ENCODE measurements around the gene PADI6.

Gene PADI6

DNA sequence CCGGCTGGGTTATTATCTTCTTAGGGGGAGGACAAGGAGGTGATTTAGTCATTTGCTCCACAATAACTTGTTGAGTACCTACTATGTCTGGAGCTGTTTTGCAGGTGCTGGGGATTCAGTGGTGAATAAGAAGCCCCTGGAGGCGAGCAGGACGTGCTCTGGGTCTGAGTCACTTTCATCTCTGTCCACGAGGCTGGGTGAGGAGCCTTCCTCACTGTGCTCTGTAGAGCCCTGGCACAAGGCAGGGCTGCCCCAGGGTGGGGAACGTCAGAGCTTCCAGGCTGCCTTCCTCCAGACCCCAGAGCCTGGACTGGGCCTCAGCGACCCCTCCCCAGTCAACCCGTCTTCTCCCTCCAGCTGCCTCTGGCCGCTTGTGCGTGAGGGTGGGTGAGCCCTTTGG, 2.5 kb upstream of the PADI6 start:
- Histone ChIP-seq H3K4me2 (ENCODE audit: low read depth, low read length, poor library complexity, severe bottlenecking) (no peak overlapping the region), H3K36me3 (ENCODE audit: low read length) (no peaks in the 10 kb centered on the region; the same call in 1 of the 2 replicates), H2AFZ (ENCODE audit: low read depth, low read length, severe bottlenecking) (no peak overlapping the region), H3F3A (ENCODE audit: insufficient read depth) (no peaks in the 10 kb centered on the region), H3K9me3 (ENCODE audit: insufficient read depth, low read length) (no peaks in the 10 kb centered on the region), H3K4me3 (ENCODE audit: insufficient read depth, low read length, poor library complexity, severe bottlenecking) (no peak overlapping the region), H4K20me1 (ENCODE audit: low read depth, low read length) (no peaks in the 10 kb centered on the region), H3K9me2 (replicated peaks; ENCODE audit: insufficient read depth, low read length) (no peaks in the 10 kb centered on the region), H3K9ac (ENCODE audit: low read length) (no peak overlapping the region), H3K79me2 (ENCODE audit: insufficient read depth, low read length) (no peaks in the 10 kb centered on the region), H3K27me3 (ENCODE audit: low read length) (no peaks in the 10 kb centered on the region), H3K27ac (ENCODE audit: low read depth, low read length) (no peak overlapping the region)
- TF ChIP-seq, protein P1, sequence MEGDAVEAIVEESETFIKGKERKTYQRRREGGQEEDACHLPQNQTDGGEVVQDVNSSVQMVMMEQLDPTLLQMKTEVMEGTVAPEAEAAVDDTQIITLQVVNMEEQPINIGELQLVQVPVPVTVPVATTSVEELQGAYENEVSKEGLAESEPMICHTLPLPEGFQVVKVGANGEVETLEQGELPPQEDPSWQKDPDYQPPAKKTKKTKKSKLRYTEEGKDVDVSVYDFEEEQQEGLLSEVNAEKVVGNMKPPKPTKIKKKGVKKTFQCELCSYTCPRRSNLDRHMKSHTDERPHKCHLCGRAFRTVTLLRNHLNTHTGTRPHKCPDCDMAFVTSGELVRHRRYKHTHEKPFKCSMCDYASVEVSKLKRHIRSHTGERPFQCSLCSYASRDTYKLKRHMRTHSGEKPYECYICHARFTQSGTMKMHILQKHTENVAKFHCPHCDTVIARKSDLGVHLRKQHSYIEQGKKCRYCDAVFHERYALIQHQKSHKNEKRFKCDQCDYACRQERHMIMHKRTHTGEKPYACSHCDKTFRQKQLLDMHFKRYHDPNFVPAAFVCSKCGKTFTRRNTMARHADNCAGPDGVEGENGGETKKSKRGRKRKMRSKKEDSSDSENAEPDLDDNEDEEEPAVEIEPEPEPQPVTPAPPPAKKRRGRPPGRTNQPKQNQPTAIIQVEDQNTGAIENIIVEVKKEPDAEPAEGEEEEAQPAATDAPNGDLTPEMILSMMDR (IDR thresholded peaks at IDR 0.05; ENCODE audit: insufficient read depth, low read length, poor library complexity, severe bottlenecking) = no peak
- TF ChIP-seq EZH2phosphoT487 (conservative IDR thresholded peaks at IDR 0.05; ENCODE audit: low read length) = no peak

DNA sequence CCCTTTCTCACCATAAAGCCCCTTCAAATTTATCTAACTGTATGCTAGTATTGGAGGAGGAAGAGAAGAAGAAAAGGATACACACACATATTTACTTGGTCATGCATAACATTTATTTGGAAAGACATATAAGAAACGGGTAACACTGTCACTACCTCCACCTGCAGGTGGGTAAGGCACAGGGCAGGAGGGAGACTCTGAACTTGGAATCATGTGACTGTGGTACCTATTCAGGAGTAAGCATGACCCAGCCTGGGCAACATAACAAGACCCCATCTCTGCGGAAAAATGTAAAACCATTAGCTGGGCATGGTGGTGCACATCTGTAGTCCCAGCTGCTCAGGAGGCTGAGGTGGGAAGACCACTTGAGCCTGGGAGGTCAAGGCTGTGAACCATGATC, 1.4 kb upstream of the PADI6 start:
- no peak overlapping the region for H3K9ac ChIP-seq (ENCODE audit: low read length)
- H3K4me3 ChIP-seq (ENCODE audit: insufficient read depth, low read length, poor library complexity, severe bottlenecking) = no peak overlapping the region

DNA sequence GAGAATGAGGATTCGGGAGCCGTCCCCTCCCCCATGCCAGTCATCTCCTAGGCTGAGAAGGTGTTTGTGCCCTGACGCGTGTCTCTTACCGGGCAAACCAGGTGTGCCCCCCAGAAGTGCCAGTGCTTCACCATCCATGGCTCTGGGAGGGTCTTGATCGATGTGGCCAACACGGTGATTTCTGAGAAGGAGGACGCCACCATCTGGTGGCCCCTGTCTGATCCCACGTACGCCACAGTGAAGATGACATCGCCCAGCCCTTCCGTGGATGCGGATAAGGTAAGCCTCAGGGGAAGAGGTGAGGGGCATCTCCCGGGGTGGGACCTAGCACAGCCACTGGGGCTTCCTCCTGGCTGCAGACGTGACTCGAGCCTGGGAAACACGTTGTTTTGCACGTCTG, 959 bp downstream of the PADI6 start:
- Histone ChIP-seq H3K4me2 (ENCODE audit: low read depth, low read length, poor library complexity, severe bottlenecking) (no peak overlapping the region), H3K27me3 (ENCODE audit: low read length) (no peaks in the 10 kb centered on the region), H3K36me3 (ENCODE audit: low read length) (no peaks in the 10 kb centered on the region), H4K20me1 (ENCODE audit: low read depth, low read length) (no peaks in the 10 kb centered on the region), H3K27ac (ENCODE audit: low read depth, low read length) (no peak overlapping the region), H2AFZ (ENCODE audit: low read depth, low read length, severe bottlenecking) (no peak overlapping the region), H3K79me2 (ENCODE audit: insufficient read depth, low read length) (no peaks in the 10 kb centered on the region), H3K9me2 (replicated peaks; ENCODE audit: insufficient read depth, low read length) (no peaks in the 10 kb centered on the region), H3K9ac (ENCODE audit: low read length) (no peak overlapping the region), H3F3A (ENCODE audit: insufficient read depth) (no peaks in the 10 kb centered on the region), H3K4me3 (ENCODE audit: insufficient read depth, low read length, poor library complexity, severe bottlenecking) (no peak overlapping the region), H3K9me3 (ENCODE audit: insufficient read depth, low read length) (no peaks in the 10 kb centered on the region)
- TF ChIP-seq, protein P1 (IDR thresholded peaks at IDR 0.05; ENCODE audit: insufficient read depth, low read length, poor library complexity, severe bottlenecking) = no peak
- TF ChIP-seq EZH2phosphoT487 (conservative IDR thresholded peaks at IDR 0.05; ENCODE audit: low read length) = no peak

More for the DNA sequence above, 1.4 kb upstream of the PADI6 start:
- H3K27ac ChIP-seq (ENCODE audit: low read depth, low read length) = no peak overlapping the region
- no peaks in the 10 kb centered on the region for H3K9me3 ChIP-seq (ENCODE audit: insufficient read depth, low read length)
- H3K27me3 ChIP-seq (ENCODE audit: low read length) = no peaks in the 10 kb centered on the region
- no peak overlapping the region for H3K4me2 ChIP-seq (ENCODE audit: low read depth, low read length, poor library complexity, severe bottlenecking)
- H2AFZ ChIP-seq (ENCODE audit: low read depth, low read length, severe bottlenecking) = no peak overlapping the region
- no peaks in the 10 kb centered on the region for H3F3A ChIP-seq (ENCODE audit: insufficient read depth)
- no peaks in the 10 kb centered on the region for H3K36me3 ChIP-seq (ENCODE audit: low read length)
- no peaks in the 10 kb centered on the region for H3K9me2 ChIP-seq (replicated peaks; ENCODE audit: insufficient read depth, low read length)
- H3K79me2 ChIP-seq (ENCODE audit: insufficient read depth, low read length) = no peaks in the 10 kb centered on the region
- TF ChIP-seq EZH2phosphoT487 (conservative IDR thresholded peaks at IDR 0.05; ENCODE audit: low read length) = no peak
- TF ChIP-seq, protein P1 (IDR thresholded peaks at IDR 0.05; ENCODE audit: insufficient read depth, low read length, poor library complexity, severe bottlenecking) = peak; percentile 17
- no peaks in the 10 kb centered on the region for H4K20me1 ChIP-seq (ENCODE audit: low read depth, low read length)

Measured in SU-DHL-6 (cell line).